Sigmoid colon (tissue), 7 donors: ENCODE measurements around the gene TCFL5. TPM values are rescaled to one million over a fixed set of nuclear protein-coding genes. Genes with fewer than 3 reads are reported as not detected.

Experiments used
- DNase-seq: peaks from one replicate; pipeline ENCODE4 v3.0.0-alpha.2; 2019
- H3K27ac ChIP-seq, 4 donors: fragments of 200-600 bp; sonication (generic); one replicate each; pipeline ENCODE4 v1.5.1; 2016 to 2019; ENCODE audit warnings: mild to moderate bottlenecking in 1 of 4
- H3K27me3 ChIP-seq, 3 donors: fragments of 200-600 bp; sonication (generic); one replicate each; pipeline ENCODE4 v1.5.1; 2019; ENCODE audit warnings: mild to moderate bottlenecking in 1 of 3
- H3K36me3 ChIP-seq, 4 donors: fragments of 200-600 bp; sonication (generic); one replicate each; pipeline ENCODE4 v1.5.1; 2016 to 2019
- H3K4me1 ChIP-seq, 4 donors: fragments of 200-600 bp; sonication (generic); one replicate each; pipeline ENCODE4 v1.5.1; 2017 to 2019
- H3K4me3 ChIP-seq, 4 donors: fragments of 200-600 bp; sonication (generic); one replicate each; pipeline ENCODE4 v1.5.1; 2017 to 2019; ENCODE audit warnings: mild to moderate bottlenecking in 2 of 4, moderate library complexity in 1 of 4
- H3K9me3 ChIP-seq, 4 donors: fragments of 200-600 bp in 3 of 4; sonication (generic) in 3 of 4; one replicate each; pipeline versions ENCODE4 v1.5.1 to v1.6.1; 2013 to 2019
- EP300 ChIP-seq, 4 donors: sonication (generic); formaldehyde crosslinking; IDR thresholded peaks; one replicate each; pipeline ENCODE4 v1.6.1; 2017; ENCODE audit warnings: antibody characterized with exemption in 4 of 4
- POLR2A ChIP-seq, 2 donors: fragments of 450-650 bp; IDR thresholded peaks; one replicate each; pipeline ENCODE4 v1.6.1; 2016; ENCODE audit warnings: antibody characterized with exemption in 2 of 2, mild to moderate bottlenecking in 2 of 2, moderate library complexity in 2 of 2
- POLR2AphosphoS5 ChIP-seq, 4 donors: sonication (generic); formaldehyde crosslinking; IDR thresholded peaks; one replicate each; pipeline ENCODE4 v1.6.1; 2017; ENCODE audit warnings: antibody characterized with exemption in 4 of 4
- WGBS, 2 donors: extraction: QIAGEN DNeasy Blood & Tissue Kit; methylation state at CpG; one replicate each; pipeline ENCODE4 v1.1.7; 2013; 5-methylcytosine and 5-hydroxymethylcytosine counted together
- intact Hi-C: fragments of 100-400 bp; cut with DNase I; formaldehyde crosslinking; loops from one replicate; pipeline ENCODE4 v1.15.1; 2023
- polyA plus RNA-seq, 3 donors: library from polyadenylated mRNA; stranded (reverse); fragments of 200-250 nt; gene quantifications; one replicate each; pipeline ENCODE4 v1.2.3, GENCODE V29; 2013
- total RNA-seq, 4 donors: library from RNA; depleted of rRNA; stranded (reverse); fragments of >200 nt; gene quantifications; one replicate each; pipeline ENCODE4 v1.1.0, GENCODE V29; 2016
- TF ChIP-seq, protein P1 (sequence below), 4 experiments: fragments of 450-650 bp in 3 of 4; fragments of 200-600 bp in 1 of 4; IDR thresholded peaks; one replicate each; pipeline ENCODE4 v1.5.1; 2016 to 2019; ENCODE audit warnings: antibody characterized with exemption in 4 of 4, mild to moderate bottlenecking in 3 of 4, moderate library complexity in 2 of 4
- donor health status: healthy with polysubstance abuse.
- donor health status: Bipolar disorder and iron deficiency.
- donor health status: healthy.

The TCFL5 gene
- total and polyA plus RNA-seq, 7 donors = 2.3 to 16.9 (median 8.1) TPM

GRCh38 chr20:62828511-62829230 lies 33.0 kb downstream of the TCFL5 start:
- Histone ChIP-seq H3K27me3 (no peaks in the 10 kb centered on the region), H3K4me3 (no peak overlapping the region), H3K9me3 (no peaks in the 10 kb centered on the region), H3K4me1 (peaks cover 3 to 35% (median 25%) of the 10 kb centered on the region in 4 donors), H3K27ac (no peak overlapping the region), H3K36me3 (no peaks in the 10 kb centered on the region)
- TF ChIP-seq POLR2AphosphoS5 (IDR thresholded peaks at IDR 0.05) = no peak
- no peak for TF ChIP-seq POLR2A (IDR thresholded peaks at IDR 0.05)
- TF ChIP-seq EP300 (IDR thresholded peaks at IDR 0.05) = no peak
- TF ChIP-seq, protein P1, sequence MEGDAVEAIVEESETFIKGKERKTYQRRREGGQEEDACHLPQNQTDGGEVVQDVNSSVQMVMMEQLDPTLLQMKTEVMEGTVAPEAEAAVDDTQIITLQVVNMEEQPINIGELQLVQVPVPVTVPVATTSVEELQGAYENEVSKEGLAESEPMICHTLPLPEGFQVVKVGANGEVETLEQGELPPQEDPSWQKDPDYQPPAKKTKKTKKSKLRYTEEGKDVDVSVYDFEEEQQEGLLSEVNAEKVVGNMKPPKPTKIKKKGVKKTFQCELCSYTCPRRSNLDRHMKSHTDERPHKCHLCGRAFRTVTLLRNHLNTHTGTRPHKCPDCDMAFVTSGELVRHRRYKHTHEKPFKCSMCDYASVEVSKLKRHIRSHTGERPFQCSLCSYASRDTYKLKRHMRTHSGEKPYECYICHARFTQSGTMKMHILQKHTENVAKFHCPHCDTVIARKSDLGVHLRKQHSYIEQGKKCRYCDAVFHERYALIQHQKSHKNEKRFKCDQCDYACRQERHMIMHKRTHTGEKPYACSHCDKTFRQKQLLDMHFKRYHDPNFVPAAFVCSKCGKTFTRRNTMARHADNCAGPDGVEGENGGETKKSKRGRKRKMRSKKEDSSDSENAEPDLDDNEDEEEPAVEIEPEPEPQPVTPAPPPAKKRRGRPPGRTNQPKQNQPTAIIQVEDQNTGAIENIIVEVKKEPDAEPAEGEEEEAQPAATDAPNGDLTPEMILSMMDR (IDR thresholded peaks at IDR 0.05) = no peak
- WGBS, 2 donors = 79 to 88% methylated on average over 29 of the region's 29 CpGs
- no peak for DNase-seq
- intact Hi-C loops = no loop called here

- Histone ChIP-seq H3K36me3 (no peaks in the 10 kb centered on the region), H3K4me1 (peaks cover 3 to 34% (median 25%) of the 10 kb centered on the region in 4 donors), H3K27me3 (no peaks in the 10 kb centered on the region), H3K27ac (no peak overlapping the region), H3K9me3 (no peaks in the 10 kb centered on the region), H3K4me3 (no peak overlapping the region)
- WGBS, 2 donors = 86 to 93% methylated on average over 9 of the region's 9 CpGs
- no peak for DNase-seq
- TF ChIP-seq POLR2A (IDR thresholded peaks at IDR 0.05) (no peak), EP300 (IDR thresholded peaks at IDR 0.05) (no peak), POLR2AphosphoS5 (IDR thresholded peaks at IDR 0.05) (no peak)
- TF ChIP-seq, protein P1 (IDR thresholded peaks at IDR 0.05) = no peak
- intact Hi-C loops = no loop called here
These were observed 33.6 kb downstream of the TCFL5 start for GRCh38 chr20:62828051-62828450.

DNA sequence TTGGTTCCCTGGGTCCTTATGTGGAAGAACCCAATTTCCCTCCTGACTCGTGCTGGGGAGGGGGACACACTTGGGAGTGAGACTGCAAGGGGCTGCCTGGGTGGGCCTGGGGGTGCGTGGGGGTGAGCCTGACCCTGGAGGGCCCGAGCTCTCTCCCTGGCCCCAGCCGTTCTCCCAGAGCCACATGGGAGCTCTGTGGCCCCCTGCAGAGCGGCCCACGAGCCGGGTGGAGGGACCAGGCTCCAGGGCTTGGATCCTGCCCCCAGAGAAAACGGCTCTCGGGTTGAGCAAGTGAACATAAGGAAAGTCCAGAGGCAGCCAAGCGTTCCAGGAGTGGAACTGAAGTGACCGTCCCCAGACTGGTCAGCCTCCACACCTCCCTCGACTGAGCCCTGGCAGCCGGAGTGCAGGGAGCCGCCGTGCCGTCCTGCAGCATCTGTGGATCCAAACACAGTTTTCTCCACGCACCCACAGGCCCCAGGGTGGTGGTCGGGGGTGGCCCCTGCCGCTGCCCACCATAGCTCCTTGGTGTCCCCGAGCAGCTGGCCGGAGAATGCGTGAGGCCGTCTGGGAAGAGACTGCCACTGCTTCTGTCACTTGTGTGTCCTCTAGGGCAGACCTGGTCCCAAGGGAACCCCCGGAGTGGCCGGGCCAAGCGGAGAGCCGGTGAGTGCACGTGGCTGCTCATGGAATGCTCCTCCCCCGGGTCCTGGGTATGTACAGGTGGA lies 34.1 kb downstream of the TCFL5 start:
- 84 to 87% methylated on average over 29 of the region's 29 CpGs for WGBS, 2 donors
- DNase-seq = no peak
- Histone ChIP-seq H3K27ac (no peak overlapping the region), H3K36me3 (no peaks in the 10 kb centered on the region), H3K27me3 (no peaks in the 10 kb centered on the region), H3K4me1 (peaks cover 3 to 28% (median 20%) of the 10 kb centered on the region in 4 donors), H3K9me3 (no peaks in the 10 kb centered on the region), H3K4me3 (no peak overlapping the region)
- intact Hi-C loops = no loop called here
- no peak for TF ChIP-seq POLR2AphosphoS5 (IDR thresholded peaks at IDR 0.05)
- no peak for TF ChIP-seq EP300 (IDR thresholded peaks at IDR 0.05)
- TF ChIP-seq POLR2A (IDR thresholded peaks at IDR 0.05) = no peak
- TF ChIP-seq, protein P1 (IDR thresholded peaks at IDR 0.05) = no peak

DNA sequence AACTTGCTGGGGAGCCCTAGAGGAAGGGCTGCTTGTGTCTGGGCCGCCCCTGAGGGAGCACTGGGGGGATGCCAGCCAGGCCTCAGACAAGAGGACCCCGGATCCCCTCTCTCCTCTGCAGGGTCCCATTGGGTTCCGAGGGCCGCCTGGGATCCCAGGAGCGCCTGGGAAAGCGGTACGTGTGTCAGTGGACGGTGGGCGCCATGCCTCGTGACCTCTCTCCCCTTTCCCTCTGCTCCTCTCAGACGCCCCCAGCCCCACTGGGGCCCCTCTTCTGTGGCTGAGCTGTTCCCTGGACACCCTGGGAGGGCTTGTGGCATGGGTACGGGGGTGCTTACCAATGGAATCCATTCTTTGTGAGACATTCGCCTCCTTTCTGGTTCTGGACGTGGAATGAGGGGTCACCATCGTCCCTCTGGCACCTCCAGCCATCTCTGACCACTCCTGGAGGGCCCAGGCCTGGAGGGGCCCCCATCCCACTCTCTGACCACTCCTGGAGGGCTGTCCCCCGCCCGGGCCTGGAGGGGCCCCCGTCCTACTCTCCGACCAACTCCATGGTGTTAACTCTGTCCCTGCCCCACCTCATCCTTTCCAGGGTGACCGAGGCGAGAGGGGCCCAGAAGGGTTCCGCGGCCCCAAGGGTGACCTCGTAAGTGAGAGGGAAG lies 34.8 kb downstream of the TCFL5 start:
- Histone ChIP-seq H3K27me3 (no peaks in the 10 kb centered on the region), H3K9me3 (no peaks in the 10 kb centered on the region), H3K4me3 (no peak overlapping the region), H3K36me3 (no peaks in the 10 kb centered on the region), H3K27ac (no peak overlapping the region), H3K4me1 (peaks cover 3 to 21% (median 13%) of the 10 kb centered on the region in 4 donors)
- TF ChIP-seq EP300 (IDR thresholded peaks at IDR 0.05) (no peak), POLR2AphosphoS5 (IDR thresholded peaks at IDR 0.05) (no peak), POLR2A (IDR thresholded peaks at IDR 0.05) (no peak)
- TF ChIP-seq, protein P1 (IDR thresholded peaks at IDR 0.05) = no peak
- intact Hi-C loops = no loop called here
- 91 to 93% methylated on average over 24 of the region's 24 CpGs for WGBS, 2 donors
- DNase-seq = no peak
